HepG2 (cell line): ENCODE results near the gene ZCCHC7. TPM values are rescaled to one million over a fixed set of nuclear protein-coding genes. Genes with fewer than 3 reads are reported as not detected.
A peak's percentile ranks its signal among the peaks of the same experiment; 100 is the strongest.

Source experiments
- ELF4 ChIP-seq: sonication (generic); formaldehyde crosslinking; IDR thresholded peaks from 2 replicates; pipeline ENCODE4 v1.5.0; 2020; ENCODE audit warnings: missing genetic modification reagents, mild to moderate bottlenecking, moderate library complexity, borderline replicate concordance
- GATAD1 ChIP-seq: IDR thresholded peaks from 2 replicates; pipeline ENCODE4 v1.6.1; 2016; ENCODE audit warnings: missing genetic modification reagents, missing compliant biosample characterization
- PRMT3 ChIP-seq: sonication (generic); formaldehyde crosslinking; IDR thresholded peaks from 2 replicates; pipeline ENCODE4 v1.8.1; 2022; ENCODE audit warnings: low read depth, mild to moderate bottlenecking, moderate library complexity, missing genetic modification reagents, borderline replicate concordance
- TOE1 ChIP-seq: sonication (generic); formaldehyde crosslinking; IDR thresholded peaks from 2 replicates; pipeline ENCODE4 v1.4.0; 2020; ENCODE audit warnings: mild to moderate bottlenecking, missing genetic modification reagents
- ZMAT3 ChIP-seq: sonication (generic); formaldehyde crosslinking; conservative IDR thresholded peaks from 2 replicates; pipeline ENCODE4 v1.7.0; 2021; ENCODE audit warnings: missing genetic modification reagents
- ZNF224 ChIP-seq: sonication (generic); formaldehyde crosslinking; IDR thresholded peaks from 2 replicates; pipeline ENCODE4 v1.5.0; 2020; ENCODE audit warnings: mild to moderate bottlenecking, missing genetic modification reagents
- ZNF431 ChIP-seq: sonication (generic); formaldehyde crosslinking; IDR thresholded peaks from 2 replicates; pipeline ENCODE4 v1.9.0; 2022; ENCODE audit warnings: missing genetic modification reagents, low read depth, mild to moderate bottlenecking, borderline replicate concordance
- ZNF605 ChIP-seq: sonication (generic); formaldehyde crosslinking; IDR thresholded peaks from 2 replicates; pipeline ENCODE4 v1.8.0; 2022; ENCODE audit warnings: mild to moderate bottlenecking, missing genetic modification reagents
- ZNF766 ChIP-seq: sonication (generic); formaldehyde crosslinking; IDR thresholded peaks from 2 replicates; pipeline ENCODE4 v1.5.0; 2020; ENCODE audit warnings: missing genetic modification reagents, borderline replicate concordance
- ZNF768 ChIP-seq: sonication (generic); formaldehyde crosslinking; IDR thresholded peaks from 2 replicates; pipeline ENCODE4 v1.4.0; 2020; ENCODE audit warnings: missing genetic modification reagents
- ZNF773 ChIP-seq: sonication (generic); formaldehyde crosslinking; IDR thresholded peaks from 2 replicates; pipeline ENCODE4 v1.4.0; 2020; ENCODE audit warnings: missing genetic modification reagents, borderline replicate concordance
- polyA plus RNA-seq, 8 experiments: library from polyadenylated mRNA; depleted of rRNA in 3 of 8; stranded (reverse) in 7 of 8; unstranded in 1 of 8; fragments of >200 nt; fragmentation: Illumina TruSeq in 4 of 8; extraction: Trizol in 4 of 8; gene quantifications; 2 replicates each; pipeline versions ENCODE4 v1.2.1 to v1.2.3, GENCODE V29; 2011 to 2016; ENCODE audit warnings: low read depth in 4 of 8, missing spikeins in 1 of 8, mixed read lengths in 1 of 8; ENCODE audit not compliant: insufficient read depth in 1 of 8
- total RNA-seq, 5 experiments: library from RNA; depleted of rRNA; stranded (reverse); fragments of >200 nt; fragmentation: Illumina TruSeq; extraction: Trizol; gene quantifications; 2 replicates each; pipeline ENCODE4 v1.2.3, GENCODE V29; 2016; ENCODE audit warnings: low read depth in 1 of 5
- TF ChIP-seq, protein P1 (sequence below): sonication (generic); formaldehyde crosslinking; IDR thresholded peaks from 2 replicates; pipeline ENCODE4 v1.4.0; 2020; ENCODE audit warnings: missing genetic modification reagents
- TF ChIP-seq, protein P2 (sequence below): sonication (generic); formaldehyde crosslinking; IDR thresholded peaks from 2 replicates; pipeline ENCODE4 v1.8.1; 2023; ENCODE audit warnings: mild to moderate bottlenecking, inconsistent platforms, moderate library complexity, missing genetic modification reagents, borderline replicate concordance
- TF ChIP-seq, protein P3 (sequence below): sonication (generic); formaldehyde crosslinking; IDR thresholded peaks from 2 replicates; pipeline ENCODE4 v1.8.1; 2022; ENCODE audit warnings: low read depth, mild to moderate bottlenecking, missing genetic modification reagents
- TF ChIP-seq, protein P4 (sequence below): sonication (generic); formaldehyde crosslinking; conservative IDR thresholded peaks from 2 replicates; pipeline ENCODE4 v1.4.0; 2020; ENCODE audit warnings: mild to moderate bottlenecking, missing genetic modification reagents, moderate library complexity
- TF ChIP-seq, protein P5 (sequence below): sonication (generic); formaldehyde crosslinking; IDR thresholded peaks from 2 replicates; pipeline ENCODE4 v1.4.0; 2020; ENCODE audit warnings: missing genetic modification reagents, borderline replicate concordance

Gene ZCCHC7
- total and polyA plus RNA-seq, 2 of the 13 experiments (the other 11 are each of a cell fraction or from before 2014, with no cell fraction given) = 13.6 to 19.3 TPM

DNA sequence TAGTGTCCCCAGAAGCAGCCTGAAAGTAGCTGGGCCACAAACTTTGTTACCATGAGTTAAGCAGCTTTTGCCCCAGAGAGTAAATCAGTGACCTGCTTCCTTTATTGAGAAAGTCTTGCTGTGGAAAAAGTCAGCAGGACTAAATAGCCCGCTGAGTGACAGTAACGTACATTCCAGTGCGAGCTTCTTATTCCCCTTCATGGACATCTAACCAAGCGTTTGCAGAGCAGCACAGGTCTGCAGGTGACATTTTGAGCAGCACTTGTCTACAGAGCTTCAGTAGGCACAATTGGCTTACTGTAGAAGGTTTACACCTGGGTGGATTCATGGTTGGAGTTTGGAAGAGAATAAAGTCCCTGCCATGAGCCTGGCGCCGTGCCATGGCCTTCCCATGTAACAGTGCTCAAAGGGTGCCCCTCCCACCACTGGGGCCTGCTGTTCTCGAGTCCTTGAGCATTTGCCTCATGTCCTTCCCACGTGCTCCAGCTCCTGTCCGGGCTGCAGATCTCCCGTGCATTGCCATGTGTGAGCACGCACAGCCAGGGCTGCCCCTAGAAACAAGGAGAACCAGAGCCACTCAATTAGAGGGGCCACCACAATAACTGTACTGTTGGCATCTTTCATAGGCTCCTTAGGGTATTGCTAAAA lies 260.8 kb downstream of the ZCCHC7 start (continued):
- TF ChIP-seq ZNF766 (CRISPR knock-in tag) (peak; percentile 65; the same call in 1 of the 2 replicates), GATAD1 (peak; percentile 47; the same call in 1 of the 2 replicates), ZMAT3 (CRISPR knock-in tag) (peak; percentile 64; the same call in 1 of the 2 replicates), TOE1 (peak; percentile 54; the same call in 1 of the 2 replicates), ELF4 (CRISPR knock-in tag) (no peak), ZNF224 (0 out of 2 replicates have a peak, but pooled peaks have one; percentile 43), ZNF431 (CRISPR knock-in tag) (peak; percentile 77; the same call in 1 of the 2 replicates), ZNF773 (CRISPR knock-in tag) (0 out of 2 replicates have a peak, but pooled peaks have one; percentile 25), ZNF768 (CRISPR knock-in tag) (peak; percentile 41; the same call in 1 of the 2 replicates), PRMT3 (peak; percentile 79; the same call in 1 of the 2 replicates), ZNF605 (CRISPR knock-in tag) (peak; percentile 63; the same call in 1 of the 2 replicates)
- TF ChIP-seq, protein P1, sequence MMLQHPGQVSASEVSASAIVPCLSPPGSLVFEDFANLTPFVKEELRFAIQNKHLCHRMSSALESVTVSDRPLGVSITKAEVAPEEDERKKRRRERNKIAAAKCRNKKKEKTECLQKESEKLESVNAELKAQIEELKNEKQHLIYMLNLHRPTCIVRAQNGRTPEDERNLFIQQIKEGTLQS (CRISPR knock-in tag) = peak; percentile 18; the same call in 1 of the 2 replicates
- TF ChIP-seq, protein P2, sequence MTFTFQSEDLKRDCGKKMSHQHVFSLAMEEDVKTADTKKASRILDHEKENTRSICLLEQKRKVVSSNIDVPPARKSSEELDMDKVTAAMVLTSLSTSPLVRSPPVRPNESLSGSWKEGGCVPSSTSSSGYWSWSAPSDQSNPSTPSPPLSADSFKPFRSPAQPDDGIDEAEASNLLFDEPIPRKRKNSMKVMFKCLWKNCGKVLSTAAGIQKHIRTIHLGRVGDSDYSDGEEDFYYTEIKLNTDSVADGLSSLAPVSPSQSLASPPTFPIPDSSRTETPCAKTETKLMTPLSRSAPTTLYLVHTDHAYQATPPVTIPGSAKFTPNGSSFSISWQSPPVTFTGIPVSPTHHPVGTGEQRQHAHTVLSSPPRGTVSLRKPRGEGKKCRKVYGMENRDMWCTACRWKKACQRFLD (CRISPR knock-in tag) = no peak
- TF ChIP-seq, protein P3, sequence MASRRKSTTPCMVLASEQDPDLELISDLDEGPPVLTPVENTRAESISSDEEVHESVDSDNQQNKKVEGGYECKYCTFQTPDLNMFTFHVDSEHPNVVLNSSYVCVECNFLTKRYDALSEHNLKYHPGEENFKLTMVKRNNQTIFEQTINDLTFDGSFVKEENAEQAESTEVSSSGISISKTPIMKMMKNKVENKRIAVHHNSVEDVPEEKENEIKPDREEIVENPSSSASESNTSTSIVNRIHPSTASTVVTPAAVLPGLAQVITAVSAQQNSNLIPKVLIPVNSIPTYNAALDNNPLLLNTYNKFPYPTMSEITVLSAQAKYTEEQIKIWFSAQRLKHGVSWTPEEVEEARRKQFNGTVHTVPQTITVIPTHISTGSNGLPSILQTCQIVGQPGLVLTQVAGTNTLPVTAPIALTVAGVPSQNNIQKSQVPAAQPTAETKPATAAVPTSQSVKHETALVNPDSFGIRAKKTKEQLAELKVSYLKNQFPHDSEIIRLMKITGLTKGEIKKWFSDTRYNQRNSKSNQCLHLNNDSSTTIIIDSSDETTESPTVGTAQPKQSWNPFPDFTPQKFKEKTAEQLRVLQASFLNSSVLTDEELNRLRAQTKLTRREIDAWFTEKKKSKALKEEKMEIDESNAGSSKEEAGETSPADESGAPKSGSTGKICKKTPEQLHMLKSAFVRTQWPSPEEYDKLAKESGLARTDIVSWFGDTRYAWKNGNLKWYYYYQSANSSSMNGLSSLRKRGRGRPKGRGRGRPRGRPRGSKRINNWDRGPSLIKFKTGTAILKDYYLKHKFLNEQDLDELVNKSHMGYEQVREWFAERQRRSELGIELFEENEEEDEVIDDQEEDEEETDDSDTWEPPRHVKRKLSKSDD (CRISPR knock-in tag) = peak; percentile 75; the same call in 1 of the 2 replicates
- TF ChIP-seq, protein P4, sequence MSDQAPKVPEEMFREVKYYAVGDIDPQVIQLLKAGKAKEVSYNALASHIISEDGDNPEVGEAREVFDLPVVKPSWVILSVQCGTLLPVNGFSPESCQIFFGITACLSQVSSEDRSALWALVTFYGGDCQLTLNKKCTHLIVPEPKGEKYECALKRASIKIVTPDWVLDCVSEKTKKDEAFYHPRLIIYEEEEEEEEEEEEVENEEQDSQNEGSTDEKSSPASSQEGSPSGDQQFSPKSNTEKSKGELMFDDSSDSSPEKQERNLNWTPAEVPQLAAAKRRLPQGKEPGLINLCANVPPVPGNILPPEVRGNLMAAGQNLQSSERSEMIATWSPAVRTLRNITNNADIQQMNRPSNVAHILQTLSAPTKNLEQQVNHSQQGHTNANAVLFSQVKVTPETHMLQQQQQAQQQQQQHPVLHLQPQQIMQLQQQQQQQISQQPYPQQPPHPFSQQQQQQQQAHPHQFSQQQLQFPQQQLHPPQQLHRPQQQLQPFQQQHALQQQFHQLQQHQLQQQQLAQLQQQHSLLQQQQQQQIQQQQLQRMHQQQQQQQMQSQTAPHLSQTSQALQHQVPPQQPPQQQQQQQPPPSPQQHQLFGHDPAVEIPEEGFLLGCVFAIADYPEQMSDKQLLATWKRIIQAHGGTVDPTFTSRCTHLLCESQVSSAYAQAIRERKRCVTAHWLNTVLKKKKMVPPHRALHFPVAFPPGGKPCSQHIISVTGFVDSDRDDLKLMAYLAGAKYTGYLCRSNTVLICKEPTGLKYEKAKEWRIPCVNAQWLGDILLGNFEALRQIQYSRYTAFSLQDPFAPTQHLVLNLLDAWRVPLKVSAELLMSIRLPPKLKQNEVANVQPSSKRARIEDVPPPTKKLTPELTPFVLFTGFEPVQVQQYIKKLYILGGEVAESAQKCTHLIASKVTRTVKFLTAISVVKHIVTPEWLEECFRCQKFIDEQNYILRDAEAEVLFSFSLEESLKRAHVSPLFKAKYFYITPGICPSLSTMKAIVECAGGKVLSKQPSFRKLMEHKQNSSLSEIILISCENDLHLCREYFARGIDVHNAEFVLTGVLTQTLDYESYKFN (CRISPR knock-in tag) = peak; percentile 54
- TF ChIP-seq, protein P5, sequence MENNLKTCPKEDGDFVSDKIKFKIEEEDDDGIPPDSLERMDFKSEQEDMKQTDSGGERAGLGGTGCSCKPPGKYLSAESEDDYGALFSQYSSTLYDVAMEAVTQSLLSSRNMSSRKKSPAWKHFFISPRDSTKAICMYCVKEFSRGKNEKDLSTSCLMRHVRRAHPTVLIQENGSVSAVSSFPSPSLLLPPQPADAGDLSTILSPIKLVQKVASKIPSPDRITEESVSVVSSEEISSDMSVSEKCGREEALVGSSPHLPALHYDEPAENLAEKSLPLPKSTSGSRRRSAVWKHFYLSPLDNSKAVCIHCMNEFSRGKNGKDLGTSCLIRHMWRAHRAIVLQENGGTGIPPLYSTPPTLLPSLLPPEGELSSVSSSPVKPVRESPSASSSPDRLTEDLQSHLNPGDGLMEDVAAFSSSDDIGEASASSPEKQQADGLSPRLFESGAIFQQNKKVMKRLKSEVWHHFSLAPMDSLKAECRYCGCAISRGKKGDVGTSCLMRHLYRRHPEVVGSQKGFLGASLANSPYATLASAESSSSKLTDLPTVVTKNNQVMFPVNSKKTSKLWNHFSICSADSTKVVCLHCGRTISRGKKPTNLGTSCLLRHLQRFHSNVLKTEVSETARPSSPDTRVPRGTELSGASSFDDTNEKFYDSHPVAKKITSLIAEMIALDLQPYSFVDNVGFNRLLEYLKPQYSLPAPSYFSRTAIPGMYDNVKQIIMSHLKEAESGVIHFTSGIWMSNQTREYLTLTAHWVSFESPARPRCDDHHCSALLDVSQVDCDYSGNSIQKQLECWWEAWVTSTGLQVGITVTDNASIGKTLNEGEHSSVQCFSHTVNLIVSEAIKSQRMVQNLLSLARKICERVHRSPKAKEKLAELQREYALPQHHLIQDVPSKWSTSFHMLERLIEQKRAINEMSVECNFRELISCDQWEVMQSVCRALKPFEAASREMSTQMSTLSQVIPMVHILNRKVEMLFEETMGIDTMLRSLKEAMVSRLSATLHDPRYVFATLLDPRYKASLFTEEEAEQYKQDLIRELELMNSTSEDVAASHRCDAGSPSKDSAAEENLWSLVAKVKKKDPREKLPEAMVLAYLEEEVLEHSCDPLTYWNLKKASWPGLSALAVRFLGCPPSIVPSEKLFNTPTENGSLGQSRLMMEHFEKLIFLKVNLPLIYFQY (CRISPR knock-in tag) = no peak
